B cell (primary cell): ENCODE data around the gene GRIK3. TPM values are rescaled to one million over a fixed set of nuclear protein-coding genes. Genes with fewer than 3 reads are reported as not detected.

Source experiments
- ATAC-seq: fragments of 200-7000 bp; cut with Tn5 transposase; one replicate; pipeline ENCODE4 v1.10.0; 2021; ENCODE audit warnings: low read depth, mild to moderate bottlenecking, moderate number of reproducible peaks, moderate library complexity
- CTCF ChIA-PET: fragments of 350-600 bp; sonication (Branson Sonifier 250); formaldehyde crosslinking; loops from one replicate; lab custom pipeline; 2021; ENCODE audit warnings: antibody characterized with exemption, inconsistent platforms; lab: Charles Lee
- POLR2A ChIA-PET: fragments of 350-600 bp; sonication (Branson Sonifier 250); formaldehyde crosslinking; loops from one replicate; lab custom pipeline; 2021; ENCODE audit warnings: antibody characterized with exemption; lab: Charles Lee
- DNase-seq: peaks from one replicate; pipeline ENCODE4 v3.0.0; 2013
- H2AFZ ChIP-seq: 2 replicates; pipeline ENCODE4 v1.6.1; 2012; ENCODE audit warnings: mild to moderate bottlenecking, low read depth, low read length; ENCODE audit not compliant: insufficient read depth, poor library complexity, severe bottlenecking
- H3K27ac ChIP-seq, 2 donors: 1 replicate in 1 of 2; 2 replicates in 1 of 2; pipeline ENCODE4 v1.5.1; 2012 to 2013; ENCODE audit warnings: low read length in 2 of 2, mild to moderate bottlenecking in 2 of 2, moderate library complexity in 1 of 2
- H3K27me3 ChIP-seq, 4 experiments: fragments of 200-600 bp in 1 of 4; sonication (generic) in 1 of 4; replicated peaks in 1 of 4; 1 replicate in 2 of 4; 2 replicates in 2 of 4; pipeline versions ENCODE4 v1.6.1 to v1.7.0; 2013 to 2016; ENCODE audit warnings: low read length in 3 of 4, mild to moderate bottlenecking in 2 of 4, mixed read lengths in 1 of 4, moderate library complexity in 1 of 4; ENCODE audit not compliant: insufficient read depth in 4 of 4, control insufficient read depth in 3 of 4; ENCODE audit errors: control extremely low read depth in 1 of 4
- H3K36me3 ChIP-seq, 2 experiments: replicated peaks in 1 of 2; 1 replicate in 1 of 2; 2 replicates in 1 of 2; pipeline versions ENCODE4 v1.6.1 to v1.7.1; 2013; ENCODE audit warnings: low read length in 1 of 2; ENCODE audit not compliant: insufficient read depth in 2 of 2, control insufficient read depth in 1 of 2; ENCODE audit errors: control extremely low read depth in 1 of 2, extremely low read depth in 1 of 2
- H3K4me1 ChIP-seq, 2 donors: fragments of 200-600 bp in 1 of 2; sonication (generic) in 1 of 2; 1 replicate in 1 of 2; 2 replicates in 1 of 2; pipeline versions ENCODE4 v1.5.1 to v1.6.1; 2013 to 2017; ENCODE audit warnings: low read length in 2 of 2; ENCODE audit not compliant: control insufficient read depth in 2 of 2, insufficient read depth in 2 of 2
- H3K4me2 ChIP-seq: replicated peaks from 2 replicates; pipeline ENCODE3; 2012; ENCODE audit warnings: mild to moderate bottlenecking, low read depth, low read length; ENCODE audit not compliant: poor library complexity, severe bottlenecking
- H3K4me3 ChIP-seq, 5 experiments: fragments of 200-600 bp in 1 of 5; sonication (generic) in 1 of 5; 1 replicate in 3 of 5; 2 replicates in 2 of 5; pipeline versions ENCODE4 v1.5.1 to v1.7.0; 2011 to 2016; ENCODE audit warnings: low read length in 4 of 5, mild to moderate bottlenecking in 4 of 5, low read depth in 2 of 5, control low read depth in 1 of 5, moderate library complexity in 1 of 5; ENCODE audit not compliant: insufficient read depth in 1 of 5; ENCODE audit errors: control extremely low read depth in 1 of 5, extremely low read depth in 1 of 5
- H3K79me2 ChIP-seq: fragments of 200-600 bp; sonication (generic); one replicate; pipeline ENCODE4 v1.6.0; 2016; ENCODE audit warnings: low read length; ENCODE audit not compliant: control insufficient read depth, insufficient read depth
- H3K9ac ChIP-seq: fragments of 200-600 bp; sonication (generic); 2 replicates; pipeline ENCODE4 v1.6.1; 2017; ENCODE audit warnings: mild to moderate bottlenecking, low read length, moderate library complexity
- H3K9me3 ChIP-seq, 3 donors: one replicate each; pipeline versions ENCODE4 v1.6.1 to v1.7.1; 2013; ENCODE audit warnings: low read length in 2 of 3; ENCODE audit not compliant: control insufficient read depth in 2 of 3, insufficient read depth in 1 of 3; ENCODE audit errors: control extremely low read depth in 1 of 3
- H4K20me1 ChIP-seq: 2 replicates; pipeline ENCODE4 v1.6.0; 2012; ENCODE audit warnings: mild to moderate bottlenecking, low read length; ENCODE audit not compliant: insufficient read depth, control insufficient read depth, poor library complexity, severe bottlenecking
- H3K27ac Mint-ChIP-seq: one replicate; pipeline ENCODE4 v1.8.0; 2021; ENCODE audit warnings: mixed read lengths
- H3K27me3 Mint-ChIP-seq: one replicate; pipeline ENCODE4 v1.8.0; 2021; ENCODE audit warnings: mixed read lengths
- H3K4me1 Mint-ChIP-seq: one replicate; pipeline ENCODE4 v1.8.0; 2021; ENCODE audit warnings: mixed read lengths
- H3K4me3 Mint-ChIP-seq: one replicate; pipeline ENCODE4 v1.8.0; 2021; ENCODE audit warnings: mixed read lengths
- H3K9me3 Mint-ChIP-seq: one replicate; pipeline ENCODE4 v1.8.0; 2022; ENCODE audit warnings: mixed read lengths; ENCODE audit not compliant: insufficient read depth
- CTCF ChIP-seq: fragments of 200-600 bp; IDR thresholded peaks from one replicate; pipeline ENCODE4 v1.8.0; 2022; ENCODE audit warnings: antibody characterized with exemption, mild to moderate bottlenecking
- EZH2 ChIP-seq: IDR thresholded peaks from 2 replicates; pipeline ENCODE4 v1.6.1; 2012; ENCODE audit warnings: borderline replicate concordance, low read depth, mild to moderate bottlenecking, moderate library complexity, low read length; ENCODE audit not compliant: insufficient read depth, poor library complexity, severe bottlenecking
- WGBS: methylation state at CpG from one replicate; pipeline ENCODE4 v1.1.5; 2013; ENCODE audit warnings: missing lambda C conversion rate; ENCODE audit not compliant: insufficient coverage; 5-methylcytosine and 5-hydroxymethylcytosine counted together
- intact Hi-C: fragments of 100-400 bp; cut with micrococcal nuclease; formaldehyde crosslinking; loops from one replicate; pipeline ENCODE4 v1.10.0; 2022
- polyA plus RNA-seq: library from polyadenylated mRNA; depleted of rRNA; stranded (reverse); fragments of >200 nt; gene quantifications from 2 replicates; pipeline ENCODE4 v1.2.3, GENCODE V29; 2012
- total RNA-seq, 2 donors: library from RNA; stranded (reverse); fragments of 120-200 nt in 1 of 2; gene quantifications; 1 replicate in 1 of 2; 2 replicates in 1 of 2; pipeline versions ENCODE4 v1.2.3 to v1.2.4, GENCODE V29; 2013 to 2022

Gene GRIK3
- total and polyA plus RNA-seq, 2 donors (not counting 1 experiment from before 2014, with no cell fraction given), result 0.12 to 1.5 TPM

- Histone ChIP-seq H3K9ac (no peak overlapping the region), H3K4me1 (no peaks in the 10 kb centered on the region), H3K36me3 (no peaks in the 10 kb centered on the region), H3K27me3 (peaks cover 0 to 2% (median 0%) of the 10 kb centered on the region in 4 experiments), H3K79me2 (no peaks in the 10 kb centered on the region), H3K27ac (no peak overlapping the region), H3K9me3 (no peaks in the 10 kb centered on the region), H2AFZ (no peak overlapping the region), H4K20me1 (no peaks in the 10 kb centered on the region), H3K4me3 (no peak overlapping the region), H3K4me2 (no peak overlapping the region)
- Mint-ChIP-seq H3K4me3 (no peak overlapping the region), H3K27ac (no peak overlapping the region), H3K4me1 (peaks cover 5% of the 10 kb centered on the region), H3K27me3 (peaks cover 28% of the 10 kb centered on the region), H3K9me3 (no peaks in the 10 kb centered on the region)
- DNase-seq (no peak), ATAC-seq (no peak)
- ChIA-PET CTCF (no interaction called here), POLR2A (no interaction called here)
- TF ChIP-seq CTCF, result no peak
- TF ChIP-seq EZH2, result no peak
- intact Hi-C loops, result no loop called here
- WGBS, result 46% methylated on average over 2 of the region's 2 CpGs
Observed at GRCh38 chr1:36948147-36948546, 86.2 kb downstream of the GRIK3 start.

GRCh38 chr1:36947384-36947783 lies 86.9 kb downstream of the GRIK3 start:
- no peak for DNase-seq
- WGBS, result 29% methylated on average over 2 of the region's 2 CpGs
- Histone ChIP-seq H3K9ac (no peak overlapping the region), H3K79me2 (no peaks in the 10 kb centered on the region), H3K27me3 (peaks cover 0 to 1% (median 0%) of the 10 kb centered on the region in 4 experiments), H3K4me2 (no peak overlapping the region), H3K4me1 (no peaks in the 10 kb centered on the region), H3K36me3 (no peaks in the 10 kb centered on the region), H2AFZ (no peak overlapping the region), H3K4me3 (no peak overlapping the region), H3K9me3 (peaks cover 0 to 1% (median 0%) of the 10 kb centered on the region in 3 donors), H4K20me1 (no peaks in the 10 kb centered on the region), H3K27ac (no peak overlapping the region)
- intact Hi-C loops, result no loop called here
- peaks cover 5% of the 10 kb centered on the region for H3K4me1 Mint-ChIP-seq
- ChIA-PET CTCF (no interaction called here), POLR2A (no interaction called here)
- TF ChIP-seq CTCF, result no peak
- TF ChIP-seq EZH2, result no peak
- peaks cover 28% of the 10 kb centered on the region for H3K27me3 Mint-ChIP-seq
- H3K27ac Mint-ChIP-seq, result no peak overlapping the region
- no peak for ATAC-seq
- no peaks in the 10 kb centered on the region for H3K9me3 Mint-ChIP-seq
- H3K4me3 Mint-ChIP-seq, result no peak overlapping the region
